HG03064 (cell line): ENCODE measurements around the gene DPEP1.
"Not testable (repeated sequence)": the region's sequence is repeated elsewhere in the genome, so short reads cannot be mapped to it uniquely, and the experiment has no call there.

ENCODE experiments used
- ATAC-seq: cut with Tn5 transposase; IDR thresholded peaks from one replicate; pipeline ENCODE4 v1.9.1; 2021; ENCODE audit warnings: low read depth; ENCODE audit not compliant: unreplicated experiment

DPEP1 gene

GRCh38 chr16:89615596-89616090 is 2.2 kb downstream of the DPEP1 start:
- no peak for ATAC-seq

- ATAC-seq = no peak
These were observed 3.2 kb downstream of the DPEP1 start for GRCh38 chr16:89616623-89617022.

GRCh38 chr16:89617036-89617435 is 3.6 kb downstream of the DPEP1 start:
- no peak for ATAC-seq

- no peak for ATAC-seq
These were observed 4.9 kb downstream of the DPEP1 start for GRCh38 chr16:89618109-89618998.

- ATAC-seq = no peak
These were observed 6.4 kb downstream of the DPEP1 start for GRCh38 chr16:89619840-89620239.

- no peak for ATAC-seq
These were observed 7.0 kb downstream of the DPEP1 start for GRCh38 chr16:89620406-89620841.

DNA sequence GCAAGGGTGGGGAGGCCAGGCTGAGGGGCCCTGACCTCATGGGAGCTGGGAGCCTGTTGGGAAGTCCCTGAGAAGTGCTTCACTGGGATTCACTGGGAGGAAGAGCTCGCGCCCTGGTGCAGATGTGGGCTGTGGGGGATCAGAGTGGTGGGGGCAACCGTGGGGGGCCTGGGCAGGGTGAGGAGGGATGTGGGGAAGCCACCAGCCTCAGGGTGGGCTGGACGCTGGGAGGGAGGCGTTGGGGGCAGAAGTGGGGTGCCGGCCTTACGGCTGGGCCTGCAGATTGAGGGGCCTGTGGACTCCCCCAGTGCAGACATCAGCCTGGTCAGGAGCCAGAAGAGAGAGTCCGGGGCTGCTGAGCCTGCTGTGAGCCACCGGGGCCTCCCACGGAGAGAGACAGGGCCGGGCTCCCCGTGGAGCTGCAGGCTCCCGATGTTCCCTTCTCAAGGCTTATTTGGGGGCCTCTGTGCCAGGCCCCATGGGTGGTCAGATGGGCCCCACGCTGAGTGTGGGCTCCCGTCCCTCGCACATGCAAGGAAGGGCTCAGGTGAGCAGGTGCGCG is 7.8 kb downstream of the DPEP1 start:
- no peak for ATAC-seq

GRCh38 chr16:89621698-89622409 is 8.4 kb downstream of the DPEP1 start:
- no peak for ATAC-seq

GRCh38 chr16:89623511-89624261 is 10.2 kb downstream of the DPEP1 start:
- ATAC-seq = no peak

DNA sequence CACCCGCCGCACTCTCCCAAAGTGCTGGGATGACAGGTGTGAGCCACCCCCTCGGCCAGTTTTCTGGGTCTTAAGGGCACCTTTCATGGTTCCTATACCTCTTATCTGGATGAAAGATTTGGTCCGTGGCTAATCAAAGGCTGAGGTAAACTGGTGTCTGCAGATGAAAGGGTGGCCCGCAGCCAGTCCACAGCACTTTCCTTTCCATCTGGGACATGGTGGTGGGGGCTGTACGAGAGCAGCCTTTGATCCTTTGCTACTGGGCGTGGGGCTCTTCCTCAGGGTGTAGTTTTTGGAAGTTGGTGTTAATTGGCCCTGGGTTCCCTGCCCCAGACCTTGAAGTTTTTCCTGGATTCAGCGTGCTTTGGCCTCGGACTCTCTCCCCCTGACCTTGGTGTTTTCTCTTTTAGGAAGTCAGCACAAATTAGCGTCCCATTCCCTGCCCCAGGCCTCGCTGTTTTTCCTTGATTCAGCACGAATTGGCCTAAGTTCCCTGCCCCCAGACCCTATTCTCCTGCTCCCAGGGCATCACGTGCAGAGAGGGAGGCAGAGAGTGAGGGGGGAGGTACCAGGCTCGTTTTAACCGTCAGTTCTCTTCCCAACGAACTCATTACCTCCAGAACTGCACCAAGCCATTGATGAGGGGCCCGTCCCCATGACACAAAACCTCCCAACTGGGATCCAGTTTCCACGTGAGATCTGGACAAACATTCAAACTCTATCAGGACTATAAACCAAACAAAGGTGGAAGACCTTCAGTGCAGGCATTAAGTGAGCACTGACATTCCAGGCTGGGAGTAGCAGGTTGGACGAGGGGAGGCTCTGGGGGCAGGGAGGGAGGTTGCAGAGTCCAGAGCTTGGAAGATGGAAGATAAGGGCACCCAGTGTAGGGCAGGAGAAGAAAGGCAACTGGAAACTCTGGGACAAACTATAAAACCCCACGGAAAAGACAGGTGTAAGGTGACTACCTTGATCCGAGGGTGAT is 11.6 kb downstream of the DPEP1 start:
- ATAC-seq = no peak

GRCh38 chr16:89629827-89630610 is 16.6 kb downstream of the DPEP1 start:
- no peak for ATAC-seq

DNA sequence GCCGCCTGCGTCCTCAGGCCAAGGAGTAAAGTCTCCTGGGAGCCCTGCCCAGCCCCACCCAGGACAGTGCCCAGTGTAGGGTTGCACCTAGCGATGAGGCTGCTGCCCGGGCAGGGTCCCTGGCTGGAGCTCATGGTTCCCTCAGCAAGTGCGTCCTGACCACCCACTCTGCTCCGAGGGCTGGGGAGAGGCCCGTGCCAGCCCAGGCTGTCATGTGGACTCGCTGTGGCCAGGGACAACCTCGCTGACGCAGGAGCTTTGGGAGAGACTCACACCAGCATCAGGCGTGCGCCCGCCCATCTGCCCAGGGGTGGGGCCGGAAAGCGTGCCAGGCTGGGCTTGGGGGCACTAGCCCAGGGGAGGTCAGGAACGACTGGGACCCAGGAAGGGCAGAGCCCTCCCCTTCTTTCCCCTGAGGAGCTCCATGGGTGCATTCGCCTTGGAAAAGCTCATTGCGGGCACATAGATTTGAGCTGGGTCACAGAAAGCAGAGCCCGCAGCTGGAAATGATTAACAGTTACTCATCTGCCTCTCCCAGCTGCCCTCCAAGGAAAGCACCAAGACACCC is 19.7 kb downstream of the DPEP1 start:
- no peak for ATAC-seq

- not testable (repeated sequence) for ATAC-seq
These were observed 21.3 kb downstream of the DPEP1 start for GRCh38 chr16:89634463-89635385.

- ATAC-seq = no peak
These were observed 23.2 kb downstream of the DPEP1 start for GRCh38 chr16:89636663-89637062.

- no peak for ATAC-seq
These were observed 23.9 kb downstream of the DPEP1 start for GRCh38 chr16:89637379-89637778.

- no peak for ATAC-seq
These were observed 25.0 kb downstream of the DPEP1 start for GRCh38 chr16:89638455-89638854.

DNA sequence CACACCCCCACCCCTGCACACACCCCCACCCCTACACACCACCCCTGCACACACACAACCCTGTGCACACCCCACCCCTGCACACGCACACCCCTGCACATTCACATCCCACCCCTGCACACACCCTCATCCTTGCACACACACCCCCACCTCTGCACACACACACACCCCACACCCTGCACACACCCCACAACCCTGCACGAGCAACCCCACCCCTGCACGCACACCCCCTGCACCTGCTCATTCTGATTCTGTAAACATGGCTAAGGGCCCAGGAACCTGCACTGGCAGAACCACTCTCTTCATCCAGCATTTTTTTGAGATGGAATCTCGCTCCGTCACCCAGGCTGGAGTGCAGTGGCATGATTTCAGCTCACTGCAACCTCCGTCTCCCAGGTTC is 25.9 kb downstream of the DPEP1 start:
- no peak for ATAC-seq
